Stimulated activated CD8-positive, alpha-beta memory T cell treated with anti-CD3 and anti-CD28 coated beads, Interleukin-15, amount 100 ng/mL, for 1 hour (primary cell): Measurements from ENCODE around the gene PRKCA.
"Not testable (repeated sequence)": the region's sequence is repeated elsewhere in the genome, so short reads cannot be mapped to it uniquely, and the experiment has no call there.

Source experiments
- DNase-seq: peaks from one replicate; pipeline ENCODE4 v3.0.0-alpha.2; 2020; ENCODE audit warnings: low read depth

PRKCA gene

DNA sequence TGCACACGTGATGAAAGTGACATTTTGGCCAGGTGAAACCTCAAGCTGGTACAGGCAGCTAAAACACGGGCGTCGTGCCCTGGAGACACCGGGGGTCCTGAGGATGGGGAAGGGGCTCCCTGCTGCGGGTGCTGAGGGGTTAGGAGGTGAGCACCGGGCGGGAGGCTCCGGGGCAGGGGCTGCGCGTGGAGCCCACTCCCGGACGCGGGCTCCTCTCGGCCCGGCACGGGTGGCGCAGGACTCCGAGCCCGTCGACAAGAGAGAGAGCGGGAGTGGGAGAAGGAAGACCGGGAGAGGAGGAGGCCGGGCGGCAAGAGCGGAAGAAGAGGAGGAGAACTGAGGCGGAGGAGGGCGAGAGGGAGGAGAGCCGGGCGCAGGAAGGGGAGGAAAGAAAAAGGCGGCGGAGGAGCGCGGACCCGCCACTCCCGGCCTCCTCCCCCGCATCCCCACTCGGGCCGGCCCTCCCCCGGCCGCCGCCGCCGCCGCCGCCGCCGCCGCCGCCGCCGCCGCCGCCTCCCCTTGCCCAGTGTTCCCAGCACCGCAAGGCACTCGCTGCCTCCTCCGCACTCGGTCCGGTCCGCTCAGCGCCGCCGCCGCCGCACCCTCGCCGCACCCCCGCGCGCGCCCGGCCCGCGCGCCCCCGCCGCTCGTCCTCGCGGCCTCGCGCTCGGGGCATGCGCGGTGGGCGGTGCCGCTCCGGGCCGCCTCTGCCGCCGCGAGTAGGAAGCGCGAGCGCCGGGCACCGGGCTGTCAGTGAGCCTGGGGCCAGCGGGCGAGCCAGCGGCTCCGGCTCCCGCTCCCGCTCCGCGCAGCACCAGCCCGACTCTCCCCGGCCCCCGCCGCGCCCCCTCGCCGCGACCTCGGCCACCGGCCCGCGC is at the start of gene PRKCA:
PRKCA (plus strand) TSS at position 750 of the 878 bp plus-strand sequence.
- peak; percentile 30 for DNase-seq

DNA sequence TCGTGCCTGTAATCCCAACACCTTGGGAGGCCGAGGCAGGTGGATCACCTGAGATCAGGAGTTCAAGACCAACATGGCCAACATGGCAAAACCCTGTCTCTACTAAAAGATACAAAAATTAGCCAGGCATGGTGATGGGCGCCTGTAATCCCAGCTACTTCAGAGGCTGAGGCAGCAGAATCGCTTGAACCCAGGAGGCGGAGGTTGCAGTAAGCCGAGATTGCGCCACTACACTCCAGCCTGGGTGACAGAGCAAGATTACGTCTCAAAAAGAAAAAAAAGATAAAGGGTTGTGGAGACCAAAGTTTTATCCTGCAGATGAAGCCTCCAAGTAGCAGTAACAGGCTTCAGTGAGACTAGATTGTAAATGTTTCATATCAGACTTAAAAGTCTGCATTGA is 49.0 kb upstream of the PRKCA start:
- not testable (repeated sequence) for DNase-seq

DNA sequence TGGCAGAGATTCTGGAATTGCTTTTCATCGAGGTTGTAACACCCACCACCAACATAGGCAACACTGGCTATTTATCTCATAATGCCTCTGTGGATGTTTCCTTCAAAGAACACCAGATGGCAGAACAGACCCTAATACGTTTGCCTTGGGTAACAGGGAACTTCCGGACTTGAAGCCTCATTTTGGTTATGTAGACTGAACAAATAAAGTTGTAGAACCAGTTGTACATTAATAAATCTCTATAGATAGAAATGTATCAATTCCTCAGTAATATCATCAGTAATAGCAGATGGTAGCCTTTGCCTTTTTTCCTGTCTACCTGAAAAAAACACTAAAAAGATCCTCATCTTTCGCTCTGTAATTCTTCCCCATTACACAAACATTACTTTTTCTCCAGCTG is 47.3 kb upstream of the PRKCA start:
- DNase-seq, result no peak

DNA sequence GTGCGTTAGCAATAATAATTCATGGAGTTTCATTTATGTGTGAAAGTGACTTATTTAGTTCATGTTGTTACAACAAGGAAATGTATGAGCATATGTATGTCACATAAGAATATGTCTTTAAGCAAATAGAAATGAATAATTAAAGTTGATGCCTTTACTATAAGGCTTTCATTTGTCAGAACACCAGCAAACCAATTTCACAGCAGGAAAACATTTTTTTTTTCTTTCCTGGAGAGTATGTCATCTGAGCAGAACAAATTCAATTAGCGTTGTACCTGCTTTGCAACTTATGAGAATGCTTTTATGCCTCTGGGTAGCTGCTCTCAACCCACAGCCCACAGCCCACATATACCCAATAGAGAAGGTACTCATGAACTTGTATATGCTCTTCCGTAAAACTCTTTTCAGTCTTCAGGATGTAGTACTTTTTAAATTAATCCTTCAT is 46.9 kb upstream of the PRKCA start:
- no peak for DNase-seq

DNA sequence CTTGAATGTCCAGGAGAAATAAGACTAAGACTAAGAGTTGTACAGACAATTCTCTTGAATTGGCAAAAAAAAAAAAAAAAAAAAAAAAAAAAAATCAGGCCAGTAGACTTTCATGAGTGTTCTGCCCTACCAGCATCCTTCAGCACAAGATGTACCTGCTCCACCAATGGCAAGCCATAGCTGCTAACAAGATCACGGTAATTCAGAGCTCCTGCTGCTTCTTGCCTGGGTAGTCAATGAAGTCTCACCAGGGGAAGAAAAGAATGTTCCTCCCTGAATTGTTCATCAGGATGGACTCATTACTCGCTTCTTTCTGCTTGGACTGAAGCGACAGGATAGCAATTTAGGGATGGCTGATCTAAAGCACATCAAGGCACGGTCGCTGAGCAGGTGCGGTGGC is 42.1 kb upstream of the PRKCA start:
- DNase-seq, result no peak

DNA sequence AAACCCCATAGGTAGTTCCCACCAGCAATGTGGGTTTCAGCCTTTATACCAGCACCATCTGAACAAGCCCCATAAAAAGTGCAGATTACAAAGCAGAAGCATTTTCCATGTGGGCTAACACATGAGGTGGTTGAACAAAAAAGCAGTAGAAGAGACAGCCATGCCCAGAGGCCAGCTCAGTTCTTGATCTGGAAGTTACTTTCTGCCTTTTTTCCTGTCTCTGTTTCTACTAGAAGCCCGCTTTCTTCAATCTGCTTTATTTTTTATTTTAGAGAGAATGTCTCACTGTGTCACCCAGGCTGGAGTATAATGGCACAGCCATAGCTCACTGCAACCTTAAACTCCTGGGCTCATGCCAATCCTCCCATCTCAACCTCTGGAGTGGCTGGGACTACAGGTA is 41.7 kb upstream of the PRKCA start:
- no peak for DNase-seq

DNA sequence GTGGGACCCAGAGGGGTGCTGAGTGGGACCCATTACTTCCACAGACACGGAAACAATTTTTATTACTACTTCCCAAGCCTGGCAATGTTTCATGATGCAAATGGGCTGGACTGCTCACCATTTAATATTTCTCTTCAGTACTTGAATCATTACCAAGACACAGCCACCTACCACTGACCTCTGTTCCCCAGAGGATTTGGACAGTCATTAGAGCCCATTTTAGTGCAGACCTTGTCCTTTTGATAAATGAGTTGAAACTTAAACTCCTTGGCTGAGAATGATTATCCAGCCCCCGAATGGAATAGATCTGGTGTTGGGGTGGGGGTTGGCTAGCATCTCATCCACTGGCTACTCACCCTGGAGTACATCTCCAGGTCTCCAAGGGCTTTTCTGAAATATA is 39.6 kb upstream of the PRKCA start:
- no peak for DNase-seq

DNA sequence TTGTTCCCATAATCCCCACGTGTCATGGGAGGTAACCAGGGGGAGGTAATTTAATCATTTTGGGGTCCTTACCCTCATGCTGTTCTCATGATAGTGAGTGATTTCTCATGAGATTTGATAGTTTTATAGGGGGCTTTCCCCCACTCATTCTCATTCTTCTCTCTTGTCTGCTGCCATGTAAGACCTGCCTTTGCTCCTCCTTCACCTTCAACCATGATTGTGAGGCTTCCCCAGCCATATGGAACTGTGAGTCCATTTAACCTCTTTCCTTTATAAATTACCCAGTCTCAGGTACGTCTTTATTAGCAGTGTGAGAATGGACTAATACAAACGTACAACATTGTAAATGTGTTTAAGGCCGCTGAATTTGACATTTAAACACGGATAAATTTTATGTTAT is 37.7 kb upstream of the PRKCA start:
- DNase-seq, result no peak

DNA sequence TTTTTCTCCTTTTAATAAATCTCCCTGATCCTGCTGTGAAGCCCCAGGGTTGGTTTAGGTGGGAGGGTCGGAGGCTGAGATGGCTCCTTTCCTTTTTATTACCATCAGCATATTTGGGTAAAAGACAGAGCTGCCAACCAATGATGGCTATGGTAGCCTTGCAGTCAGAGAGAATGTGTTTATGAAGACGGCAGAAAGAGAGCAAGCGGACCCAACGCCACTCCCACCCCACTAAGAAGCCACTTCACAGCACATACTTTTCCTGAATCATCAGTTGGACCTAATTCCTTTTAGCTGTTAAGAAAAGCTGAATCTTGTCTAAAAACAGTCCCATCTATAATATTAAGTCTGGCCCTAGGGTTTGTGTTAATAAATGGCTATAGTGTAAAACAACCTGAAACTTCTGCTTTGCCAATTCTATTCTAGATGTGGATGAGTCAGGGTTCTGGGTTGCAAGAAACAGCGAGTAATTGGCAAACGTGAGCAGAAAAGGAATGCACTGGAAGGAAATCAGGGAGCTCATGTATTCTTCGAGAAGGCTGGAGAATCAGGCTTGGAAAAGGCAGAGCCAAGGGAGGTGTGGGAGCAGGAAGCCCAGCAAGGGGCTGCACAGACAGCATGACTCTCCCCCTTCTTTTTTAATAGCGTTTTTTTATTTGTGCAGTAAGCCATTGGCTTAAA is 34.0 kb upstream of the PRKCA start:
- DNase-seq, result no peak

DNA sequence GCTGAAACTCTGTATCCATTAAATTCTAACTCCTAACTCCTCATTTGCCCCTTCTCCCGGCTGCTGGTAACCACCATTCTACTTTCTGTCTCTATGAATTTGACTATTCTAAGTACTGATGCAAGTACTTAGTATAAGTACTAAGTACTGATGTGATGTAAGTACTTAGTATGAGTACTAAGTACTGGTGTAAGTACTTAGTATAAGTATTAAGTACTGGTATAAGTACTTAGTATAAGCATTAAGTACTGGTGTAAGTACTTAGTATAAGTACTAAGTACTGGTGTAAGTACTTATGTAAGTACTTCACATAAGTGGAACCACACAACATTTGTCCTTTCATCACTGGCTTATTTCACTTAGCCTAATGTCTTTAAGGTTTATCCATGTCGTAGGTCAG is 32.3 kb upstream of the PRKCA start:
- no peak for DNase-seq

DNA sequence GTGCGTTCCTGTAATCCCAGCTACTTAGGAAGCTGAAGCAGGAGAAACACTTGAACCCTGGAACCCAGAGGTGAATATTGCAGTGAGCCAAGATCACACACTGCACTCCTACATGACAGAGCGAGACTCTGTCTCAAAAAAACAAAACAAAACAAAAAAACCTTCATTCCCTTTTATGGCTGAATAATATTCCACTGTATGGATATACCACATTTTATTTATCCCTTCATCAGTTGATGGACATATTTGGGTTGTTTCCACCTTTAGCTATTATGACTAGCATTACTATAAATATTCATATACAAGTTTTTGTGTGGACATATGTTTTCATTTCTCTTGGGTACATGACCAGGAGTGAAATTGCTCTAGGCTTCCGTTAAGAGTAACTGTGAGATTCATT is 30.9 kb upstream of the PRKCA start:
- DNase-seq, result no peak

DNA sequence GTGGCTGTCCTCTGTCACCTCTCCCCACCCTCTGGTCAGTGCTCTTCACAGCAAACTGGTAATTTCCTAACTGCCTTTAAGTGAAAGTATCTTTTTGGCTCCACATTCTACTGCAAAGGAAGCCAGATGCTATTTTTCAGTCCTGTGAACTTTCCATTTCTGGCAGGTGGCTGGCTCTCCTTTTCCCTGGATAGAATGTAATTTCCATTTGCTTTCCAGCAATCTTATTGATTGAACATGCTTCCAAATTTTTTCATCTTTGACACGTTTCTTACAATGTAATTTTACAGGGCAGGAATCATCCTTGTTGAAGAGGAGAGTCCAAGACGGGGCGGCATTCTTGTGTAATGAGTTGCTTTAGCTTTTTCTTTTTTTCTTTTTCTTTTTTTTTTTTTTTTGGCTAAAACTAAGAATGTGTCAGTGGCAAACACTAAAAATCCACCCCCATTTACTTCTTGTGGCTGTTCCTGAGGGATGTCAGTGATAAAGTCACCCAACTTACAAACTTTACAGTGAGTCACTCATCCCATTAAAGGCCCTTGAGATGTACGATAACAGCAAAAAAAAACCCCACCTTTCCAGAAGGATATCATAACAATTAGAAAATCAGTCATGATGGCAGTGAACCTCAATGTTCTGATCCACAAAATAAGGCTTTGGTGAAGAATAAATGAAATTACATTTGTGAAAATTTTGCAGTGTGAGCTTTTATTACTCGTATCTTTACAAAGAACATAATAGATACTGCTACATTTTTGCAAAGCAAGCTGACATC is 29.4 kb upstream of the PRKCA start:
- DNase-seq, result no peak

DNA sequence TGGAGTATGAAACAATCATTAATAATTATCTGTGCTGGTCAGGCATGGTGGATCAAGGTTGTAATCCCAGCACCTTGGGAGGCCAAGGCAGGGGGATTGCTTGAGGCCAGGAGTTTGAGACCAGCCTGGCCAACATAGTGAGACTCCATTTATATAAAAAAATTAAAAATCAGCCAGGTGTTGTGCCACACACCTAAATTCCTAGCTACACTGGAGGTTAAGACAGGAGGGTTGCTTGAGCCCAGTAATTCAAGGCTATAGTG is 28.9 kb upstream of the PRKCA start:
- no peak for DNase-seq

DNA sequence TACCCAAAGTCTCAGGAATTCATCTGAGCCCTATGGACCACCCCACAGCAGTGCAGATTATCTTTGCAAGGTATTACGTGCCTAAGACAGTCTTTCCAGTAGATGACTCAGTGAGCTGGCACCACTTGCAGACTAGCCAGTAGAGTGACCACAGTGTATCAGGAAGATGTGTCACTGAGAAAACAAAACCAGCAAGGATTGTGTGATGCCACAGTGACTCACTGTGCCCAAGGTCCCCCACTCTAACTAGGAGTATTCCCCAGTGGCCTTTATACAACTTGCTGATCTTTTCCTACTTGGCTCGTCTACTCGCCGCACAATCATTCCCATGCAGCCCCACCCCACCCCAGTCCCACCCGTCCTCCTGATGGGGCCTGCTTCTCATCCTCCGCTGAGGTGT is 26.8 kb upstream of the PRKCA start:
- no peak for DNase-seq

DNA sequence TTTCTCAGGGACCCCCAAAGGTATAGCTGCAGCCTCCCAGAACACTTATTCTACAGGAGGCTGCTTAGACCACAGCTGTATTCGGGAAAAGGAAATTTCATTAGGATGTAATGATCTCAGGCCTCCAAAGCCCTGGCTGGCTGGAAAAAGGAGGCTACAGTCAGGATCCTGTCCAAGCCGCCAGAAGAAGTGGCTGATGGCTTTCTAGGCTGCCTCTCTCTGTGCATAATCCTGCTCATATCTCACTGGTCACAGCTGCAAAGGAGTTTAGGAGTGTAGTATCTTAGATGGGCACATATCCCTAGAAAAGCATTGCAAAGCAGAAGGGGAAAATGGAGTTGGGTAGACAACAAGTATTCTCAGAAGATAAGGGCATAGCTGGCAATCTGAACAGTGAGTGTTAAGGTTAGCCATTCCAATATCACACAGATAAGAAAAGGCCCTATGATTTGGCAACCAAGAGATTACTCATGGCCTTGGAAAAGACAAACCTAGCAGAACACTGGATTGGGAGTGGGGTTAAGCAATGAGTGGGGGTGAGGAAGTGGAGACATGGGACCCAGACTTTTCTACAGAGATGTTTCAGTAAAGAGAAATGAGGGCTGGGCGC is 26.0 kb upstream of the PRKCA start:
- no peak for DNase-seq

DNA sequence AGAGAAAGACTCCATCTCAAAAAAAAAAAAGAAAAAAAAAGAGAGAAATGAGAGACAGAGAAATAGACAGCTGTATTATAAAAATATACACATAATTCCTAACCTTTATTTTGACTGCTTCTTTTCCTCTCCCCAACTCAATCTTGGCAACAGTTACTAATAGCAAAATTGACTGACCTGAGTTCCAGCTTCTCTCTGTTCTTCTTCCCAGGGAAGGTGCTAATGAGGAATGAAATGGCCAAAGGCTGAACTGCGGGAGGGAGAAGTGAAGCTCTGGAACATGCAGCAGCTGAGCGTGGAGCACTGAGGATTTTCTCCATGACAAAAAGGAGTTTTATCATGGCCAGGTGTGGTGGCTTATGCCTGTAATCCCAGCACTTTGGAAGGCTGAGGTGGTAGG is 25.2 kb upstream of the PRKCA start:
- no peak for DNase-seq

DNA sequence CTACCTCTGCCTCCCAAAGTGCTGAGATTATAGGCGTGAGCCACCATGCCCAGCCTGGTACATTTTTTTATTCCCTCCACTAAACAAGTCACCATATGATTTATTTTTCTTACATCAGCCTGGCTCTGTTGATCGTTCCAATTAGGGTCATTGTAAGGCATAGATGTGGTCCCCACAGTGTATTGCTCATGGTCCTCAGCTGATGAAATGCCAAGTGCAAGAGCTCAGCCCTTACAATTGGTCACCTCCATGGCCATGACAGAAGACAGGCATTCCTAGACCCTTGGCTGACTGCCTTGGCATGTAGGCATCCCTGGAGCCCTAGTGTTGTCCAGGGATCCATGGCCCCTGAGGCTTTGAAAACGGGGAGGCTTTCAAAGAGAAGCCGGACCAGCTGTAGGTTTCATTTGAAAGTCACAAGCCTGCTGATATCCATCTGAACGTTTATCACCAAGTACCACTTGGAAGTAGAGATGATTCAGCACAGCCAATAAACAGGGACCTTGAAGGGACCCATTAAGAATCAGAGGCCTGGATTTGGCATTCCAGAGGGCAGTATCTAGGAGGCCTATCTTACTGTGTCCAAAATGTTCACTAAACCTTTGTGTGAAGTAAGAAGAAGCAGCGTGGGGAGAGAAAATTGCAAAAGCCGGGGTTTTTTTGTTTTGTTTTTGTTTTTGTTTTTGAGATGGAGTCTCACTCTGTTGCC is 20.6 kb upstream of the PRKCA start:
- DNase-seq, result no peak

DNA sequence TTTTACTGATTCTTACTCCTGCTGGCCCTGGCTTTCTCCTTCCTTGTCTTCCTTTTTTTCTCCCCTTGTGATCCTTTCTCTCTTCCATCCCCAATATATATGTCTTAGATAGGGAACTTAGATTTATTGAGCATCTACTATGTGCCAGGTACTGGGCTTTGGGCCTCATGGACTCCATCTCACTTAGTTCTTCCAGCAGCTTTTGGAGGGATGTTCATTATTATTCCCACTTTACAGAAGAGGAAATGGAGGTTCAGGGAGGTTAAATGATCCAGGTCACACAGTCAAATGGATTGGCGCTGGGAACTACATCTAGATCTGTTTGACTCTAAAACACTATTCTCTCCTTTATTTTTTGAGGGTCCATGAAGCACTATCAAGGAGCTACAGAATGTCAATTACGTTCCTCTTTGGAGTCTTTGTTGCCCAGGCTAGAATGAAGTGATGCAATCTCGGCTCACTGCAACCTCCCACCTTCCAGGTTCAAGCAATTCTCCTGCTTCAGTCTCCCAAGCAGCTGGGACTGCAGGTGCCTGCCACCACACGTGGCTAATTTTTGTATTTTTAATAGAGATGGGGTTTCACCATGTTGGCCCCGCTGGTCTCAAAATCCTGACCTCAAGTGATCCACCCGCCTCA is 19.0 kb upstream of the PRKCA start:
- no peak for DNase-seq

DNA sequence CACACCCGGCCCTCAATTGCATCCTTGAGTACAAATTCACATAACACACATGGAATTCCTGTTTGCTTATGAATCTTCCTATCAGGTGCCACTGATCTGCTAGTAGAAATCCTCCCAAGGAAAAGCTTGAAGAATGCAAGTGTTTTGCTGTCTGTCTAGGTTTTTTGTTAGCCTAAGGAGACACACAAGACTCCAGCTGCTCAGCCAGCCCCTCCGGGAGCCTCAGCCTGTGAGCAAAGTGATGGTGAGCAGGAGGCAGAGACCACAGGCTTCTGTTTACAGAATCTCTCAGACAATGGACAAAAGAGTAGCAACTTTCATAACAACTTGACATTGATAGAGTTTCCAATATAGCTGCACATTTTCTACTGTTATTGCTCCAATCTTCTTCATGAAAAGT is 18.4 kb upstream of the PRKCA start:
- DNase-seq, result no peak

DNA sequence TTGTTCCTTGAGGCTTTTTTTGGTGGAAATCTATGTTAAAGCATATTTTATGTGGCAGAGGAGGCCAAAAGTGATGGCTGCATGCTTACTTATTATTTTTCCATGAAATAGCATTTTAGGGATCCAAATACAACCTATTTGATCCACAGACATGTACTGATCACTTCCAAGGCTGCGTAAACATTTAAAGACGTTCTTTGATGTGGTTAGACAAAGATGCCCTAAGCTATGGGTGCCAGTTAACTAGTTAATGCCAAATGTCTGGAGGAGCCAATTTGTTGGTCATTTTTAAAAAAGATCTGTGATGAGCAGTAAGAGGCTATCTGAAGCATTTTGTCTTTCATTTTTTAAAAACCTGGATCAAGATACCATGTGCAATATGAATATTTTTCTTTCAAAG is 17.3 kb upstream of the PRKCA start:
- DNase-seq, result no peak

DNA sequence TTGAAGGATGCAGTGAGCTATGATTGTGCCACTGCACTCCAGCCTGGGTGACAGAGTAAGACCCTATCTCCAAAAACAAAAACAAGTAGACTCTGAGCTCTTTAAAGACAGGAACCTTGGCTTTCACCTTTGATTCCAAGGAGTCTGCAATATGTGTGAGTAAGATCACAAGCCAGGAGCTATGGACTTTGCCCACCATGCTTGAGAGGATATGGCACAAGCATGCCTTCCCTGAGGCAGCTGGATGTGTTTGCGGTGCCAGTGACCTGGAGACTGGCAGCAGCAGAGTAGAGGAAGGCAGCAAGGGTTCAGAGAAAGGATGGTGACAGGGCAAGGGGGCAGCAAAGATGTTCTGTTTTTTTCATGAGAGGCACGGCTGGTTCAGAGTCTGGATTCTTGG is 14.5 kb upstream of the PRKCA start:
- DNase-seq, result no peak
